ENCODE data around the gene GET3. TPM values are rescaled to one million over a fixed set of nuclear protein-coding genes. Genes with fewer than 3 reads are reported as not detected.
A peak's percentile ranks its signal among the peaks of the same experiment; 100 is the strongest.
"Not testable (repeated sequence)": the region's sequence is repeated elsewhere in the genome, so short reads cannot be mapped to it uniquely, and the experiment has no call there.

The GET3 gene
- total RNA-seq, 2 experiments from 2014 or later, result 61.8 to 62.9 TPM

- ChIA-PET POLR2A (interaction anchor here (1.0 to 9.4 kb wide), 11 partner anchors 13 to 169 kb away, joined by 3 to 250 read pairs (median 4); partner anchors contain the start of genes DHPS, FBXW9, GCDH and GET3), CTCF (interaction anchor here (0.6 to 7.0 kb wide), 6 partner anchors 11 to 55 kb away, joined by 3 to 53 read pairs (median 3); partner anchors contain the start of gene TRIR)
- Mint-ChIP-seq H3K4me1 (peaks cover 44% of the 10 kb centered on the region), H3K4me3 (peak overlapping the region; percentile 88), H3K27me3 (no peaks in the 10 kb centered on the region), H3K36me3 (ENCODE audit: low read depth) (peaks cover 28% of the 10 kb centered on the region), H3K9me3 (no peaks in the 10 kb centered on the region), H3K27ac (peak overlapping the region; percentile 86)
- DNase-seq, result peak; percentile 51
Measured at GRCh38 chr19:12720851-12721655, 16.2 kb upstream of the GET3 start.

GRCh38 chr19:12721656-12722565, 15.4 kb upstream of the GET3 start:
- Mint-ChIP-seq H3K4me1 (peaks cover 42% of the 10 kb centered on the region), H3K9me3 (no peaks in the 10 kb centered on the region), H3K27ac (peak overlapping the region; percentile 86), H3K4me3 (peak overlapping the region; percentile 92), H3K27me3 (no peaks in the 10 kb centered on the region), H3K36me3 (ENCODE audit: low read depth) (peaks cover 28% of the 10 kb centered on the region)
- ChIA-PET POLR2A (interaction anchor here (1.2 to 9.4 kb wide), 10 partner anchors 13 to 559 kb away, joined by 3 to 250 read pairs (median 12); partner anchors contain the start of genes DHPS, FBXW9, GET3 and JUNB), CTCF (interaction anchor here (0.6 to 7.0 kb wide), 15 partner anchors 12 to 1093 kb away, joined by 3 to 53 read pairs (median 4); partner anchors contain the start of genes DHPS, FBXW9, GET3 and TRIR)
- peak; percentile 62 for DNase-seq

GRCh38 chr19:12722566-12723380, 14.5 kb upstream of the GET3 start:
- Mint-ChIP-seq H3K36me3 (ENCODE audit: low read depth) (peaks cover 30% of the 10 kb centered on the region), H3K27ac (peak overlapping the region; percentile 85), H3K4me1 (peaks cover 41% of the 10 kb centered on the region), H3K9me3 (no peaks in the 10 kb centered on the region), H3K4me3 (peak overlapping the region; percentile 92), H3K27me3 (no peaks in the 10 kb centered on the region)
- DNase-seq, result peak; percentile 95
- ChIA-PET POLR2A (interaction anchor here (0.7 to 9.4 kb wide), 15 partner anchors 12 to 560 kb away, joined by 3 to 250 read pairs (median 6); partner anchors contain the start of genes DHPS, FBXW9, GCDH and GET3), CTCF (interaction anchor here (0.5 to 7.0 kb wide), 14 partner anchors 11 to 1092 kb away, joined by 3 to 53 read pairs (median 5); partner anchors contain the start of genes DHPS, FBXW9, GET3 and TRIR)

GRCh38 chr19:12723381-12723640, 14.0 kb upstream of the GET3 start:
- Mint-ChIP-seq H3K4me1 (peaks cover 41% of the 10 kb centered on the region), H3K36me3 (ENCODE audit: low read depth) (peaks cover 34% of the 10 kb centered on the region), H3K27ac (peak overlapping the region; percentile 85), H3K4me3 (peak overlapping the region; percentile 92), H3K9me3 (no peaks in the 10 kb centered on the region), H3K27me3 (no peaks in the 10 kb centered on the region)
- CTCF ChIA-PET, result interaction anchor here (0.5 to 7.0 kb wide), 10 partner anchors 10 to 162 kb away, joined by 3 to 53 read pairs (median 6); partner anchors contain the start of genes DHPS and TRIR
- POLR2A ChIA-PET, result interaction anchor here (0.7 to 9.4 kb wide), 15 partner anchors 12 to 191 kb away, joined by 3 to 250 read pairs (median 6); partner anchors contain the start of genes DHPS, FBXW9, GCDH and GET3
- no peak for DNase-seq

- Mint-ChIP-seq H3K4me1 (peaks cover 36% of the 10 kb centered on the region), H3K36me3 (ENCODE audit: low read depth) (peaks cover 34% of the 10 kb centered on the region), H3K27me3 (no peaks in the 10 kb centered on the region), H3K27ac (peak within 1 kb of the TSS; percentile 85), H3K4me3 (peak within 1 kb of the TSS; percentile 92), H3K9me3 (no peaks in the 10 kb centered on the region)
- CTCF ChIA-PET, result interaction anchor here (0.6 to 7.0 kb wide), 9 partner anchors 10 to 161 kb away, joined by 3 to 53 read pairs (median 6); partner anchors contain the start of genes DHPS and TRIR
- peak; percentile 79 for DNase-seq
- POLR2A ChIA-PET, result interaction anchor here (0.9 to 9.4 kb wide), 15 partner anchors 11 to 191 kb away, joined by 3 to 250 read pairs (median 6); partner anchors contain the start of genes DHPS, FBXW9, GCDH and GET3
Measured at GRCh38 chr19:12723641-12724426, 13.5 kb upstream of the GET3 start, which contains the start of gene TNPO2. Gene TNPO2, minus strand, starts transcription at chr19:12723932. Its CDS starts 2,955 bp downstream, at chr19:12720977.

- H3K9me3 Mint-ChIP-seq, H3K27ac Mint-ChIP-seq, H3K27me3 Mint-ChIP-seq, DNase-seq, H3K4me3 Mint-ChIP-seq: not testable (repeated sequence)
- CTCF ChIA-PET, result interaction anchor here (1.4 to 7.0 kb wide), 2 partner anchors 8 to 32 kb away, joined by 6 to 53 read pairs; partner anchors contain the start of gene TRIR
- POLR2A ChIA-PET, result interaction anchor here (1.0 to 1.2 kb wide), 2 partner anchors 7 to 8 kb away, joined by 3 to 4 read pairs; no protein-coding TSS in a partner anchor
- H3K36me3 Mint-ChIP-seq (ENCODE audit: low read depth), result peaks cover 46% of the 10 kb centered on the region
- H3K4me1 Mint-ChIP-seq, result peaks cover 30% of the 10 kb centered on the region
Measured at GRCh38 chr19:12725612-12726011, 11.7 kb upstream of the GET3 start.

GRCh38 chr19:12726988-12727316, 10.3 kb upstream of the GET3 start:
- H3K36me3 Mint-ChIP-seq (ENCODE audit: low read depth), result peaks cover 44% of the 10 kb centered on the region
- POLR2A ChIA-PET, result interaction anchor here (0.9 to 1.2 kb wide), 2 partner anchors 8 to 164 kb away, joined by 3 to 4 read pairs; partner anchors contain the start of gene GCDH

GRCh38 chr19:12727745-12728433, 9.4 kb upstream of the GET3 start:
- H3K4me3 Mint-ChIP-seq, result no peak overlapping the region
- no peaks in the 10 kb centered on the region for H3K9me3 Mint-ChIP-seq
- DNase-seq, result no peak
- ChIA-PET POLR2A (no interaction called here), CTCF (interaction anchor here (0.7 to 1.3 kb wide), 2 partner anchors 30 to 98 kb away, joined by 3 to 4 read pairs; no protein-coding TSS in a partner anchor)
- H3K27me3 Mint-ChIP-seq, result no peaks in the 10 kb centered on the region
- H3K36me3 Mint-ChIP-seq (ENCODE audit: low read depth), result peaks cover 50% of the 10 kb centered on the region
- H3K4me1 Mint-ChIP-seq, result peaks cover 33% of the 10 kb centered on the region
- H3K27ac Mint-ChIP-seq, result no peak overlapping the region

More at GRCh38 chr19:12726988-12727316, 10.3 kb upstream of the GET3 start:
- no peak overlapping the region for H3K27ac Mint-ChIP-seq
- H3K9me3 Mint-ChIP-seq, result no peaks in the 10 kb centered on the region
- no peak overlapping the region for H3K4me3 Mint-ChIP-seq
- peaks cover 26% of the 10 kb centered on the region for H3K4me1 Mint-ChIP-seq
- no peaks in the 10 kb centered on the region for H3K27me3 Mint-ChIP-seq
- DNase-seq, result no peak
- CTCF ChIA-PET, result interaction anchor here (0.6 to 1.3 kb wide), 4 partner anchors 30 to 1386 kb away, joined by 3 to 4 read pairs (median 4); partner anchors contain the start of gene FBXW9

- Mint-ChIP-seq H3K36me3 (ENCODE audit: low read depth) (peaks cover 61% of the 10 kb centered on the region), H3K4me1 (peaks cover 31% of the 10 kb centered on the region), H3K9me3 (no peaks in the 10 kb centered on the region), H3K27ac (no peak overlapping the region), H3K4me3 (no peak overlapping the region), H3K27me3 (no peaks in the 10 kb centered on the region)
- POLR2A ChIA-PET, result interaction anchor here (10.1 kb wide), 1 partner anchor 10 kb away, joined by 250 read pairs; the partner anchor contains the start of gene TNPO2
- DNase-seq, result no peak
- CTCF ChIA-PET, result interaction anchor here (0.6 kb wide), 2 partner anchors 247 to 1604 kb away, joined by 3 read pairs; no protein-coding TSS in a partner anchor
Measured at GRCh38 chr19:12730064-12730463, 7.2 kb upstream of the GET3 start.

- Mint-ChIP-seq H3K4me1 (peaks cover 37% of the 10 kb centered on the region), H3K9me3 (no peaks in the 10 kb centered on the region), H3K27me3 (no peaks in the 10 kb centered on the region), H3K36me3 (ENCODE audit: low read depth) (peaks cover 60% of the 10 kb centered on the region), H3K27ac (no peak overlapping the region), H3K4me3 (no peak overlapping the region)
- DNase-seq, result no peak
- POLR2A ChIA-PET, result interaction anchor here (1.0 to 10.1 kb wide), 3 partner anchors 11 to 36 kb away, joined by 3 to 250 read pairs (median 6); partner anchors contain the start of gene TNPO2
- CTCF ChIA-PET, result interaction anchor here (1.1 to 1.3 kb wide), 2 partner anchors 27 to 37 kb away, joined by 3 to 4 read pairs; no protein-coding TSS in a partner anchor
Measured at GRCh38 chr19:12731337-12731736, 6.0 kb upstream of the GET3 start.

Measured in activated CD4-positive, alpha-beta memory T cell treated with anti-CD3 and anti-CD28 coated beads, Interleukin-2, amount 10 ng/mL, durations not matched to agents 7 days and 5 days (primary cell).